GM10248 (cell line): ENCODE measurements around the gene CYP4F22.
"Not testable (repeated sequence)": the region's sequence is repeated elsewhere in the genome, so short reads cannot be mapped to it uniquely, and the experiment has no call there.

Source experiments
- CTCF ChIA-PET: fragments of 300-600 bp; sonication (Branson Sonifier 250); formaldehyde crosslinking; extraction: SDS; loops from one replicate; lab custom pipeline; 2021; ENCODE audit warnings: antibody characterized with exemption; lab: Yijun Ruan, JAX
- POLR2A ChIA-PET: fragments of 350-650 bp; sonication (Branson Sonifier 250); formaldehyde crosslinking; extraction: SDS; loops from one replicate; lab custom pipeline; 2020; ENCODE audit warnings: antibody characterized with exemption; lab: Yijun Ruan, JAX
- DNase-seq: peaks from one replicate; pipeline ENCODE4 v3.0.0; 2012; ENCODE audit errors: extremely low spot score
- CTCF ChIP-seq: IDR thresholded peaks from 2 replicates; pipeline ENCODE4 v1.5.1; 2012; ENCODE audit warnings: mild to moderate bottlenecking, low read depth; ENCODE audit errors: extremely low read depth, missing control alignments, control extremely low read depth

The CYP4F22 gene

GRCh38 chr19:15511671-15512424 lies 3.5 kb downstream of the CYP4F22 start:
- no peak for TF ChIP-seq CTCF
- ChIA-PET CTCF (interaction anchor here (1.0 kb wide), 1 partner anchor 45 kb away, joined by 3 read pairs; no protein-coding TSS in a partner anchor), POLR2A (no interaction called here)
- no peak for DNase-seq

GRCh38 chr19:15515227-15515625 lies 6.9 kb downstream of the CYP4F22 start:
- POLR2A ChIA-PET, CTCF ChIA-PET, DNase-seq: not testable (repeated sequence)

GRCh38 chr19:15516363-15516762 lies 8.0 kb downstream of the CYP4F22 start:
- ChIA-PET POLR2A (no interaction called here), CTCF (no interaction called here)
- no peak for DNase-seq
- no peak for TF ChIP-seq CTCF

GRCh38 chr19:15517778-15518177 lies 9.5 kb downstream of the CYP4F22 start:
- no peak for TF ChIP-seq CTCF
- no peak for DNase-seq
- CTCF ChIA-PET, result interaction anchor here (1.0 kb wide), 1 partner anchor 15 kb away, joined by 3 read pairs; no protein-coding TSS in a partner anchor
- POLR2A ChIA-PET, result no interaction called here

- no peak for DNase-seq
- no peak for TF ChIP-seq CTCF
- ChIA-PET CTCF (no interaction called here), POLR2A (no interaction called here)
Measured at GRCh38 chr19:15519433-15519976, 11.2 kb downstream of the CYP4F22 start.

GRCh38 chr19:15524781-15525180 lies 16.5 kb downstream of the CYP4F22 start:
- CTCF ChIA-PET, result interaction anchor here (1.0 kb wide), 1 partner anchor 371 kb away, joined by 3 read pairs; no protein-coding TSS in a partner anchor
- no peak for DNase-seq
- POLR2A ChIA-PET, result no interaction called here
- TF ChIP-seq CTCF, result no peak

GRCh38 chr19:15525291-15525690 lies 17.0 kb downstream of the CYP4F22 start:
- CTCF ChIA-PET, result interaction anchor here (1.0 kb wide), 1 partner anchor 371 kb away, joined by 3 read pairs; no protein-coding TSS in a partner anchor
- no peak for TF ChIP-seq CTCF
- POLR2A ChIA-PET, result no interaction called here
- DNase-seq, result no peak
